K562 (cell line): ENCODE results near the gene TFF1. TPM values are rescaled to one million over a fixed set of nuclear protein-coding genes. Genes with fewer than 3 reads are reported as not detected.

ENCODE experiments used
- ATAC-seq: fragments of 200-7000 bp; cut with Tn5 transposase; 3 replicates; pipeline ENCODE4 v1.9.1; 2020; ENCODE audit warnings: moderate library complexity
- BruUV-seq: library from RNA; stranded (reverse); fragments of 400-500 nt; replicated peaks from 2 replicates; lab custom pipeline; 2021; lab: Mats Ljungman, UMichigan
- CTCF ChIA-PET: fragments of 300-600 bp; formaldehyde crosslinking; extraction: SDS; loops from one replicate; lab custom pipeline; 2021; ENCODE audit warnings: low intra/inter-chr PET ratio; lab: Yijun Ruan, JAX
- POLR2A ChIA-PET: fragments of 300-600, 350-650 bp; sonication (Branson Sonifier 250); formaldehyde crosslinking; extraction: SDS; loops from one replicate; lab custom pipeline; 2021; ENCODE audit warnings: antibody characterized with exemption, inconsistent platforms; lab: Yijun Ruan, JAX
- DNase-seq, 4 experiments: peaks; one replicate each; pipeline versions ENCODE4 v3.0.0 to v3.0.0-alpha.2; 2011 to 2018; ENCODE audit warnings: low spot score in 3 of 4, mixed read lengths in 3 of 4; ENCODE audit errors: extremely low read depth in 1 of 4
- FAIRE-seq: peaks from 2 replicates; lab custom pipeline; 2011; peaks lifted over from hg19 to GRCh38; lab: Jason Lieb, UNC
- H2AFZ ChIP-seq: 2 replicates; pipeline ENCODE4 v1.6.0; 2011; ENCODE audit warnings: low read depth, low read length, control low read depth, inconsistent platforms
- H3K27ac ChIP-seq: fragments of 200-600 bp; 3 replicates; pipeline ENCODE4 v1.8.0; 2011; ENCODE audit warnings: low read depth, mild to moderate bottlenecking, control low read depth, inconsistent platforms, low read length, moderate library complexity, mixed read lengths; ENCODE audit errors: extremely low read depth
- H3K27me3 ChIP-seq, 2 experiments: fragments of 300-600 bp in 1 of 2; 2 replicates in 1 of 2; 3 replicates in 1 of 2; pipeline versions ENCODE4 v1.6.0 to v1.8.0; 2011; ENCODE audit warnings: inconsistent platforms in 2 of 2, low read length in 2 of 2, mild to moderate bottlenecking in 1 of 2, mixed read lengths in 1 of 2, moderate library complexity in 1 of 2; ENCODE audit not compliant: control insufficient read depth in 2 of 2, insufficient read depth in 2 of 2
- H3K36me3 ChIP-seq: fragments of 300-600 bp; 3 replicates; pipeline ENCODE4 v1.8.0; 2011; ENCODE audit warnings: mild to moderate bottlenecking, low read length, inconsistent platforms; ENCODE audit not compliant: control insufficient read depth, insufficient read depth
- H3K4me1 ChIP-seq, 2 experiments: fragments of 200-600 bp in 1 of 2; replicated peaks in 1 of 2; 2 replicates in 1 of 2; 3 replicates in 1 of 2; pipeline versions ENCODE4 v1.5.1 to v1.8.0; 2011; ENCODE audit warnings: inconsistent platforms in 2 of 2, low read length in 2 of 2, mild to moderate bottlenecking in 1 of 2, mixed read lengths in 1 of 2, moderate library complexity in 1 of 2; ENCODE audit not compliant: control insufficient read depth in 2 of 2, insufficient read depth in 2 of 2
- H3K4me2 ChIP-seq: 2 replicates; pipeline ENCODE4 v1.6.1; 2011; ENCODE audit warnings: low read length, control low read depth, inconsistent platforms, mixed read lengths; ENCODE audit not compliant: insufficient read depth
- H3K4me3 ChIP-seq: fragments of 200-600 bp; sonication (generic), shearing (Covaris generic); 2 replicates; pipeline ENCODE4 v1.5.1; 2016; ENCODE audit warnings: control low read depth, inconsistent platforms
- H3K79me2 ChIP-seq: fragments of 200-600 bp; 3 replicates; pipeline ENCODE4 v1.8.0; 2011; ENCODE audit warnings: low read length, inconsistent platforms; ENCODE audit not compliant: control insufficient read depth, insufficient read depth
- H3K9ac ChIP-seq, 2 experiments: 2 replicates each; pipeline versions ENCODE4 v1.6.0 to v1.6.1; 2011; ENCODE audit warnings: low read depth in 2 of 2, low read length in 2 of 2, control low read depth in 1 of 2, inconsistent platforms in 1 of 2, mild to moderate bottlenecking in 1 of 2, mixed read lengths in 1 of 2; ENCODE audit not compliant: insufficient read depth in 1 of 2
- H3K9me1 ChIP-seq: one replicate; pipeline ENCODE4 v1.6.0; 2011; ENCODE audit warnings: inconsistent platforms, mild to moderate bottlenecking, low read length, moderate library complexity; ENCODE audit not compliant: control insufficient read depth, insufficient read depth
- H3K9me3 ChIP-seq: replicated peaks from 2 replicates; pipeline ENCODE4 v1.5.1; 2011; ENCODE audit warnings: low read depth, low read length, inconsistent platforms; ENCODE audit not compliant: control insufficient read depth, insufficient read depth
- H4K20me1 ChIP-seq: replicated peaks from 2 replicates; pipeline ENCODE4 v1.6.1; 2011; ENCODE audit warnings: low read length, inconsistent platforms, mixed read lengths; ENCODE audit not compliant: control insufficient read depth, insufficient read depth
- CHD4 ChIP-seq: fragments of 200-600 bp; sonication (generic); IDR thresholded peaks from 3 replicates; pipeline ENCODE4 v1.6.1; 2012; ENCODE audit warnings: low read depth, mild to moderate bottlenecking, mixed read lengths, low read length, inconsistent platforms; ENCODE audit not compliant: insufficient read depth, insufficient replicate concordance, poor library complexity, severe bottlenecking
- EP300 ChIP-seq: IDR thresholded peaks from 2 replicates; pipeline ENCODE4 v1.6.1; 2012; ENCODE audit warnings: low read length, improper control_type of control experiment
- ESRRA ChIP-seq: fragments of 450-650 bp; IDR thresholded peaks from 2 replicates; pipeline ENCODE4 v1.6.1; 2014; ENCODE audit warnings: low read depth, mild to moderate bottlenecking, moderate library complexity, borderline replicate concordance
- FOXK2 ChIP-seq, 2 experiments: fragments of 450-650 bp; IDR thresholded peaks in 1 of 2; conservative IDR thresholded peaks in 1 of 2; 2 replicates each; pipeline ENCODE4 v1.6.1; 2016; ENCODE audit warnings: low read depth in 2 of 2, mild to moderate bottlenecking in 1 of 2
- GATAD2A ChIP-seq: fragments of 450-650 bp; IDR thresholded peaks from 2 replicates; pipeline ENCODE4 v1.6.1; 2017
- GTF2A2 ChIP-seq: IDR thresholded peaks from 2 replicates; pipeline ENCODE4 v1.6.1; 2016; ENCODE audit warnings: mild to moderate bottlenecking, missing genetic modification characterization, missing compliant biosample characterization
- HIVEP1 ChIP-seq: fragments of 250-450 bp; sonication (Bioruptor Pico); IDR thresholded peaks from 2 replicates; pipeline ENCODE4 v1.4.0; 2020; ENCODE audit warnings: mild to moderate bottlenecking
- NR2F6 ChIP-seq: fragments of 450-650 bp; formaldehyde crosslinking; IDR thresholded peaks from 2 replicates; pipeline ENCODE4 v1.4.0; 2020; ENCODE audit warnings: mild to moderate bottlenecking
- PCBP2 ChIP-seq: fragments of 200-400 bp; formaldehyde crosslinking; IDR thresholded peaks from 2 replicates; pipeline ENCODE4 v1.6.1; 2018; ENCODE audit warnings: low read length, low read depth, mild to moderate bottlenecking, moderate library complexity; ENCODE audit not compliant: poor library complexity, severe bottlenecking
- RCOR1 ChIP-seq, 2 experiments: IDR thresholded peaks; 2 replicates each; pipeline ENCODE4 v1.6.1; 2012; ENCODE audit warnings: low read depth in 2 of 2, low read length in 2 of 2, borderline replicate concordance in 1 of 2, improper control_type of control experiment in 1 of 2
- ZNF444 ChIP-seq: fragments of 250-450 bp; sonication (Bioruptor Pico); IDR thresholded peaks from 2 replicates; pipeline ENCODE4 v1.4.0; 2020; ENCODE audit warnings: mild to moderate bottlenecking, moderate library complexity
- ZNF644 ChIP-seq: fragments of 200-800 bp; sonication (Bioruptor generic); IDR thresholded peaks from 2 replicates; pipeline ENCODE4 v1.6.1; 2016; ENCODE audit warnings: low read depth, missing genetic modification characterization, missing compliant biosample characterization
- WGBS: fragments of 100-300 bp; shearing (Covaris generic); methylation state at CpG from one replicate; pipeline ENCODE4 v1.1.6; 2016; ENCODE audit warnings: low coverage, mixed read lengths; ENCODE audit not compliant: insufficient coverage; ENCODE audit errors: missing lambda C conversion rate; 5-methylcytosine and 5-hydroxymethylcytosine counted together
- in situ Hi-C: fragments of 300-500 bp; cut with MboI; formaldehyde crosslinking; loops from 4 replicates; pipeline ENCODE4 v1.15.0; 2018; ENCODE audit warnings: inconsistent platforms, mixed read lengths
- intact Hi-C: fragments of 100-400 bp; cut with micrococcal nuclease; formaldehyde crosslinking; loops from 2 replicates; pipeline ENCODE4 v1.14.2; 2022
- polyA plus RNA-seq, 8 experiments: library from polyadenylated mRNA; depleted of rRNA in 4 of 8; stranded (reverse) in 5 of 8; unstranded in 3 of 8; fragments of >200 nt; fragmentation: Nextera tagmentation in 2 of 8; fragmentation: Illumina TruSeq in 1 of 8; extraction: Ambion mirVana in 2 of 8; extraction: Trizol in 1 of 8; gene quantifications; 2 replicates each; pipeline versions ENCODE4 v1.2.1 to v1.2.3, GENCODE V29; 2011 to 2014; ENCODE audit warnings: inconsistent platforms in 1 of 8, missing spikeins in 1 of 8
- total RNA-seq, 7 experiments: library from RNA; depleted of rRNA in 6 of 7; stranded (reverse); fragments of >200 nt in 6 of 7; fragmentation: Illumina TruSeq in 2 of 7; extraction: Trizol in 2 of 7; gene quantifications; 2 replicates each; pipeline versions ENCODE4 v1.2.1 to v1.2.3, GENCODE V29; 2011 to 2021; ENCODE audit warnings: low replicate concordance in 1 of 7
- TF ChIP-seq, protein P1 (sequence below): fragments of 250-450 bp; sonication (Bioruptor Pico); IDR thresholded peaks from 2 replicates; pipeline ENCODE4 v1.8.0; 2022; ENCODE audit warnings: moderate library complexity, mild to moderate bottlenecking, inconsistent platforms

Gene TFF1
- total and polyA plus RNA-seq, 9 of the 15 experiments (the other 6 are each of a cell fraction or from before 2014, with no cell fraction given), result 0.31 TPM; not detected in 8

DNA sequence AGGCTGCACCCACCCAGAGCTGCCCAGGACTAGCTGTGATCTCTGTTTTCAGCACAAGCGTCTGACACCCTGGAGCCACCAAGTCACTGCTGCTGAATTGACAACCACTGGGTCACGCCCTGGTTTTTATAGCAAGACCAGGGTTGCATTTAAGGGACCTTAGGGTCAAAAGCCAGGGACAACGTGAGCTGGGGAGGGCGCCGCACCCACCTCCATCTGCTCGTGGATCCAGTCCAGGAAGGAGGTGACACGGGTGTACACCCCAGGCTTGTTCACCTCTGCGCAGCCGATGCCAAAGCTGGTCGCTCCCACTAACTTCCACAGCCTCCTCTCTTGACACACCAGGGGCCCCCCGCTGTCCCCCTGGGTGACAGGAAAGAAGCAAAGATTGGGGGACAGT lies 9.2 kb upstream of the TFF1 start:
- Histone ChIP-seq H3K4me3 (no peak overlapping the region), H3K36me3 (no peaks in the 10 kb centered on the region), H4K20me1 (peaks cover 11% of the 10 kb centered on the region; the same call in 1 of the 2 replicates), H3K9me1 (no peaks in the 10 kb centered on the region), H3K9ac (no peak overlapping the region; a peak in 1 of 4 replicates), H3K27me3 (peaks cover 21 to 75% of the 10 kb centered on the region in 2 experiments; a peak in 4 of 5 replicates), H3K79me2 (no peaks in the 10 kb centered on the region), H2AFZ (no peak overlapping the region), H3K27ac (no peak overlapping the region), H3K4me2 (no peak overlapping the region), H3K9me3 (no peaks in the 10 kb centered on the region), H3K4me1 (peaks cover 7 to 28% of the 10 kb centered on the region in 2 experiments; a peak in 4 of 5 replicates)
- BruUV-seq, result no TSS peak
- 21% methylated on average over 10 of the region's 11 CpGs for WGBS
- POLR2A ChIA-PET, result interaction anchor here (0.7 kb wide), 1 partner anchor 34 kb away, joined by 3 read pairs; no protein-coding TSS in a partner anchor
- no peak for TF ChIP-seq CHD4
- TF ChIP-seq NR2F6, result no peak
- TF ChIP-seq PCBP2, result no peak
- TF ChIP-seq HIVEP1, result no peak
- no peak for TF ChIP-seq GATAD2A
- no peak for TF ChIP-seq GTF2A2 (tag)
- TF ChIP-seq RCOR1 (IDR thresholded peaks at IDR 0.05; ENCODE audit: borderline replicate concordance in 1 of 2, low read depth in 2 of 2, low read length in 2 of 2), result no peak
- no peak for TF ChIP-seq ZNF444 (CRISPR knock-in tag)
- no peak for TF ChIP-seq ZNF644 (tag)
- TF ChIP-seq, protein P1, sequence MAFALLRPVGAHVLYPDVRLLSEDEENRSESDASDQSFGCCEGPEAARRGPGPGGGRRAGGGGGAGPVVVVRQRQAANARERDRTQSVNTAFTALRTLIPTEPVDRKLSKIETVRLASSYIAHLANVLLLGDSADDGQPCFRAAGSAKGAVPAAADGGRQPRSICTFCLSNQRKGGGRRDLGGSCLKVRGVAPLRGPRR, result no peak
- no peak for TF ChIP-seq ESRRA
- no peak for TF ChIP-seq EP300
- TF ChIP-seq FOXK2 (conservative IDR thresholded peaks at IDR 0.05 in 1 of 2, IDR thresholded peaks at IDR 0.05 in 1 of 2; ENCODE audit: low read depth in 2 of 2), result no peak
- CTCF ChIA-PET, result interaction anchor here (2.1 kb wide), 1 partner anchor 74 kb away, joined by 13 read pairs; no protein-coding TSS in a partner anchor
- ATAC-seq, result no peak
- no peak for DNase-seq
- no peak for FAIRE-seq
- in situ Hi-C loops, result loop anchor here (5.0 kb wide), 1 partner anchor 72 kb away; no protein-coding TSS in a partner anchor
- intact Hi-C loops, result no loop called here
